ENCODE measurements around the gene UFD1. TPM values are rescaled to one million over a fixed set of nuclear protein-coding genes. Genes with fewer than 3 reads are reported as not detected.

UFD1 gene
- total and polyA plus RNA-seq, 9 of the 15 experiments (the other 6 are each of a cell fraction or from before 2014, with no cell fraction given): 238 to 645 (median 363) TPM

DNA sequence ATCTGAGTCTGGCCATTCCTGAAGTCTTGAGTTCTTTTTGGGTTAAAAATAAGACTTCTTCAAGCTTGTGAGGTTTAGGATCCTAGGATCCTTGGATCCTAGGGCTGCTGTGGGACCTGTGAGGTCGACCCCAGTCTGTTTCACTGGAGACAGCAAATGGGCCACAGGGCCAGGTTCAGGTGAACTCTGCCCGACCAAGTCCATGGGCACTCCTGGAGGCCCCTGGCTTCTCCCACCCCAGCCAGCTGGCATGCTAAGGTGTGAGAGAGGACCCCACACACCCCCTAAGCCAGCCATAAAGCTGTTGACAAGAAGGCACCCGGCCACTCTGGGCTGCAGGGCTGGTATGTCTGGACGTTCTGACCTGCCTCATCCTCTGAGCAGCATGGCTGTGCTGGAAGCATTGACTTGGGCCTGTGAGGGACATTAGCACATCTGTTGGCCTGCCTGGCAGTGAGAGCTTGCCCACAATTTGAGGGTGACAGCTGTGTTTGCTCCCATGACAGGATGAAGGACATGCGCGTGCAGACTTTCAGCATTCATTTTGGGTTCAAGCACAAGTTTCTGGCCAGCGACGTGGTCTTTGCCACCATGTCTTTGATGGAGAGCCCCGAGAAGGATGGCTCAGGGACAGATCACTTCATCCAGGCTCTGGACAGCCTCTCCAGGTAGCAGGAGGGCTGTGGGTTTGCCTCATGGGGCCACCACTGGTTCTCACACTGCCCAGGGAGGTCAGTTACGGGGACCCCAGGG lies 29.2 kb upstream of the UFD1 start (continued):
- TF ChIP-seq ARHGAP35 (IDR thresholded peaks at IDR 0.05; ENCODE audit: partially characterized antibody): no peak
- no peak for TF ChIP-seq ZNF507 (tag; conservative IDR thresholded peaks at IDR 0.05)
- TF ChIP-seq, protein P1, sequence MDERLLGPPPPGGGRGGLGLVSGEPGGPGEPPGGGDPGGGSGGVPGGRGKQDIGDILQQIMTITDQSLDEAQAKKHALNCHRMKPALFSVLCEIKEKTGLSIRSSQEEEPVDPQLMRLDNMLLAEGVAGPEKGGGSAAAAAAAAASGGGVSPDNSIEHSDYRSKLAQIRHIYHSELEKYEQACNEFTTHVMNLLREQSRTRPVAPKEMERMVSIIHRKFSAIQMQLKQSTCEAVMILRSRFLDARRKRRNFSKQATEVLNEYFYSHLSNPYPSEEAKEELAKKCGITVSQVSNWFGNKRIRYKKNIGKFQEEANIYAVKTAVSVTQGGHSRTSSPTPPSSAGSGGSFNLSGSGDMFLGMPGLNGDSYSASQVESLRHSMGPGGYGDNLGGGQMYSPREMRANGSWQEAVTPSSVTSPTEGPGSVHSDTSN (CRISPR knock-in tag; IDR thresholded peaks at IDR 0.05; ENCODE audit: low read depth): no peak
- TF ChIP-seq, protein P1 (tag; conservative IDR thresholded peaks at IDR 0.05; ENCODE audit: low read depth): no peak
- no peak for TF ChIP-seq ZNF133 (CRISPR knock-in tag; IDR thresholded peaks at IDR 0.05)
- TF ChIP-seq RBFOX2 (IDR thresholded peaks at IDR 0.05; ENCODE audit: low read depth, low read length): peak; percentile 10
- TF ChIP-seq FOS (IDR thresholded peaks at IDR 0.05; ENCODE audit: extremely low read depth, insufficient read length): no peak
- 0 out of 2 replicates have a peak, but pooled peaks have one; percentile 59 for TF ChIP-seq TAF15 (IDR thresholded peaks at IDR 0.05; ENCODE audit: low read depth, low read length)
- TF ChIP-seq MYNN (IDR thresholded peaks at IDR 0.05): peak; percentile 25; the same call in 1 of the 2 replicates
- TF ChIP-seq MYNN (CRISPR knock-in tag; IDR thresholded peaks at IDR 0.05): no peak
- TF ChIP-seq TSC22D4 (tag; IDR thresholded peaks at IDR 0.05): no peak
- no peak for TF ChIP-seq SMARCA4 (IDR thresholded peaks at IDR 0.05)
- peak; percentile 70 for TF ChIP-seq POLR2A (conservative IDR thresholded peaks at IDR 0.05)
- TF ChIP-seq, protein P2, sequence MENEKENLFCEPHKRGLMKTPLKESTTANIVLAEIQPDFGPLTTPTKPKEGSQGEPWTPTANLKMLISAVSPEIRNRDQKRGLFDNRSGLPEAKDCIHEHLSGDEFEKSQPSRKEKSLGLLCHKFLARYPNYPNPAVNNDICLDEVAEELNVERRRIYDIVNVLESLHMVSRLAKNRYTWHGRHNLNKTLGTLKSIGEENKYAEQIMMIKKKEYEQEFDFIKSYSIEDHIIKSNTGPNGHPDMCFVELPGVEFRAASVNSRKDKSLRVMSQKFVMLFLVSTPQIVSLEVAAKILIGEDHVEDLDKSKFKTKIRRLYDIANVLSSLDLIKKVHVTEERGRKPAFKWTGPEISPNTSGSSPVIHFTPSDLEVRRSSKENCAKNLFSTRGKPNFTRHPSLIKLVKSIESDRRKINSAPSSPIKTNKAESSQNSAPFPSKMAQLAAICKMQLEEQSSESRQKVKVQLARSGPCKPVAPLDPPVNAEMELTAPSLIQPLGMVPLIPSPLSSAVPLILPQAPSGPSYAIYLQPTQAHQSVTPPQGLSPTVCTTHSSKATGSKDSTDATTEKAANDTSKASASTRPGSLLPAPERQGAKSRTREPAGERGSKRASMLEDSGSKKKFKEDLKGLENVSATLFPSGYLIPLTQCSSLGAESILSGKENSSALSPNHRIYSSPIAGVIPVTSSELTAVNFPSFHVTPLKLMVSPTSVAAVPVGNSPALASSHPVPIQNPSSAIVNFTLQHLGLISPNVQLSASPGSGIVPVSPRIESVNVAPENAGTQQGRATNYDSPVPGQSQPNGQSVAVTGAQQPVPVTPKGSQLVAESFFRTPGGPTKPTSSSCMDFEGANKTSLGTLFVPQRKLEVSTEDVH (IDR thresholded peaks at IDR 0.05; ENCODE audit: low read depth, partially characterized antibody): peak; percentile 11
- no peak for TF ChIP-seq ZNF121 (CRISPR knock-in tag; conservative IDR thresholded peaks at IDR 0.05)
- TF ChIP-seq CBFB (CRISPR knock-in tag; IDR thresholded peaks at IDR 0.05): peak; percentile 82; the same call in 1 of the 2 replicates
- TF ChIP-seq ATF2 (CRISPR knock-in tag; IDR thresholded peaks at IDR 0.05): no peak
- no peak for TF ChIP-seq NR2F6 (CRISPR knock-in tag; IDR thresholded peaks at IDR 0.05)
- 0 out of 2 replicates have a peak, but pooled peaks have one; percentile 22 for TF ChIP-seq E2F1 (CRISPR knock-in tag; IDR thresholded peaks at IDR 0.05)
- TF ChIP-seq HDAC6 (IDR thresholded peaks at IDR 0.05; ENCODE audit: low read depth, low read length): 0 out of 2 replicates have a peak, but pooled peaks have one; percentile 75
